ENCODE results near the gene APOA5. TPM values are rescaled to one million over a fixed set of nuclear protein-coding genes. Genes with fewer than 3 reads are reported as not detected.

APOA5 gene
- total and polyA plus RNA-seq, 9 of the 15 experiments (the other 6 are each of a cell fraction or from before 2014, with no cell fraction given) = not detected

DNA sequence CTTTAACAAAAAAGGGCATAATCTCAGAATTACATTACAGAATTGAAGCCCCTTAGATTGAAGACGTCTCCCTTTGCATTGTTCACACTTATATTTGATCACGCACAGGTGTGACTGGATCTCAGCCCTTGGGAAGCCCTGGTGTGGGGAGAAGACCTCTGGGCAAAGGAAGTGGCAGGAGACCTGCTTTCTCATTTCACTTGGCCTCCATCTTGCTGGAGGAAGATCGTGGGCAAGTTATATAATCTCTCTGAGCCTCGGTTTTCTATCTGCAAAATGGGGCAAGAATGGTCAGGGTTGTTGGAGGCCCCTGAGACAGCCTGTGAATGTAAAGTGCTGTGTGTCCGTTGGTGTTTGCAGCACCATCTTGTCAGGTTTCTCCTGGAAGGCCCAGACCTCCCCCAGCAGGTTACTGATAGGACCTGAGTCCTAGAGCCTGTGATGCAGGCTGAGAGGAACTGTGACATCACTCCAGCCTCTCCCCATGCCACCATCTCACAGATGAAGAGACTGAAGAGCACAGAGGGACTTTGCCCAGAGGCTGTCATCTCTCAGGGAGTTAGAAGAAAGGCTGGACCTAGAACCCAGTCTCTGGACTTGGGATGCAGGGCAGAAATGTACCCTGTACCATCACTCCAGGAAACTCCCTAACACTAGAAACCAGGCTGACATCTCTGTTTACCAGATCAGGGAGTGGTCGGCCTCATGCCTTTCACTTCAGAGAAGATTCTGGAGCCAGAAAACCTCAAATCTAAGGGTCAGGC is 46.8 kb upstream of the APOA5 start:
- Histone ChIP-seq H3K4me3 (no peak overlapping the region), H2AFZ (ENCODE audit: low read depth, low read length) (peak overlapping the region; percentile 36; the same call in 1 of the 2 replicates), H3K36me3 (ENCODE audit: control insufficient read depth, insufficient read depth, low read length) (peaks cover 2% of the 10 kb centered on the region; the same call in 1 of the 3 replicates), H3K79me2 (ENCODE audit: control insufficient read depth, insufficient read depth, low read length) (no peaks in the 10 kb centered on the region), H3K4me2 (ENCODE audit: insufficient read depth, low read length) (no peak overlapping the region), H3K9me1 (ENCODE audit: control insufficient read depth, insufficient read depth, low read length) (no peaks in the 10 kb centered on the region), H3K9ac (ENCODE audit: insufficient read depth in 1 of 2, low read depth in 2 of 2, low read length in 2 of 2) (no peak overlapping the region), H4K20me1 (replicated peaks; ENCODE audit: control insufficient read depth, insufficient read depth, low read length) (no peaks in the 10 kb centered on the region), H3K27ac (ENCODE audit: extremely low read depth, low read depth, low read length) (no peak overlapping the region), H3K4me1 (replicated peaks in 1 of 2; ENCODE audit: control insufficient read depth in 2 of 2, insufficient read depth in 2 of 2, low read length in 2 of 2) (peaks cover 18 to 32% of the 10 kb centered on the region in 2 experiments; a peak in 4 of 5 replicates), H3K27me3 (ENCODE audit: control insufficient read depth in 2 of 2, insufficient read depth in 2 of 2, low read length in 2 of 2) (no peaks in the 10 kb centered on the region; a peak in 1 of 5 replicates), H3K9me3 (replicated peaks; ENCODE audit: control insufficient read depth, insufficient read depth, low read depth, low read length) (no peaks in the 10 kb centered on the region)
- FAIRE-seq (no peak), ATAC-seq (no peak), DNase-seq (ENCODE audit: extremely low read depth in 1 of 4, low spot score in 3 of 4) (no peak)
- in situ Hi-C loops (cut with MboI) = no loop called here
- BruUV-seq (replicated peaks) = no TSS peak
- intact Hi-C loops (cut with micrococcal nuclease) = loop anchor here (10.0 kb wide), 1 partner anchor 104 kb away; no protein-coding TSS in a partner anchor
- TF ChIP-seq BMI1 (IDR thresholded peaks at IDR 0.05; ENCODE audit: low read length) = no peak
- no peak for TF ChIP-seq ZBED1 (IDR thresholded peaks at IDR 0.05)
- TF ChIP-seq CREM (IDR thresholded peaks at IDR 0.05; ENCODE audit: low read depth) = peak; percentile 10; the same call in 1 of the 2 replicates
- ChIA-PET CTCF (ENCODE audit: low intra/inter-chr PET ratio) (interaction anchor here (1.3 kb wide), 1 partner anchor 268 kb away, joined by 3 read pairs; no protein-coding TSS in a partner anchor), POLR2A (no interaction called here)
- 14% methylated on average over 6 of the region's 6 CpGs for WGBS (ENCODE audit: insufficient coverage, low coverage, missing lambda C conversion rate)

Data from K562 (cell line).